Right cardiac atrium (tissue), 5 donors: Measurements from ENCODE around the gene TBX15. TPM values are rescaled to one million over a fixed set of nuclear protein-coding genes. Genes with fewer than 3 reads are reported as not detected.

Experiments used
- ATAC-seq, 2 donors: fragments of 200-7000 bp; cut with Tn5 transposase; one replicate each; pipeline versions ENCODE4 v1.8.0 to v1.9.1; 2020; ENCODE audit warnings: moderate library complexity in 2 of 2, mild to moderate bottlenecking in 1 of 2
- DNase-seq, 3 donors: peaks; one replicate each; pipeline ENCODE4 v3.0.0-alpha.2; 2020
- H3K27ac ChIP-seq: one replicate; pipeline ENCODE4 v1.5.1; 2013; ENCODE audit warnings: mild to moderate bottlenecking, low read length, control low read depth, moderate library complexity
- H3K27me3 ChIP-seq: one replicate; pipeline ENCODE4 v1.6.1; 2013; ENCODE audit not compliant: control insufficient read depth, insufficient read depth
- H3K4me1 ChIP-seq: one replicate; pipeline ENCODE4 v1.6.1; 2013; ENCODE audit warnings: low read length; ENCODE audit not compliant: control insufficient read depth, insufficient read depth
- H3K4me3 ChIP-seq: one replicate; pipeline ENCODE4 v1.5.1; 2013; ENCODE audit warnings: low read length, control low read depth
- H3K9me3 ChIP-seq: one replicate; pipeline ENCODE4 v1.6.1; 2013; ENCODE audit warnings: low read length; ENCODE audit not compliant: control insufficient read depth
- WGBS: extraction: QIAGEN DNeasy Blood & Tissue Kit; methylation state at CpG from one replicate; pipeline ENCODE4 v1.1.7; 2013; 5-methylcytosine and 5-hydroxymethylcytosine counted together
- intact Hi-C, 4 donors: fragments of 100-400 bp; cut with DNase I; formaldehyde crosslinking; loops; one replicate each; pipeline versions ENCODE4 v1.11.0 to v1.14.0; 2022 to 2023
- polyA plus RNA-seq: library from polyadenylated mRNA; stranded (reverse); fragments of 200-250 nt; gene quantifications from one replicate; pipeline ENCODE4 v1.2.3, GENCODE V29; 2013
- total RNA-seq, 4 donors: library from RNA; stranded (reverse); fragmentation: NEBNext Ultra II Directional; extraction: Animal tissue kit (Norgen Biotek cat#: 25700); gene quantifications; one replicate each; pipeline ENCODE4 v1.2.1, GENCODE V29; 2021
- donor health status: healthy with polysubstance abuse.
- donor health status: DM: no; HTN: yes; CAD: no.
- donor health status: DM: no; HTN: no; CAD: no.
- donor health status: DM: no; HTN: yes; CAD: no; lungs with severe emphysema.
- donor health status: DM: yes; HTN: yes; CAD: no.

The TBX15 gene
- total and polyA plus RNA-seq, 5 donors: 1.1 to 4.4 (median 2.3) TPM

GRCh38 chr1:118900643-118901440 is 87.3 kb downstream of the TBX15 start:
- no peak overlapping the region for H3K27ac ChIP-seq
- intact Hi-C loops: no loop called here
- DNase-seq (no peak), ATAC-seq (no peak)
- H3K4me1 ChIP-seq: no peaks in the 10 kb centered on the region
- no peaks in the 10 kb centered on the region for H3K9me3 ChIP-seq
- H3K4me3 ChIP-seq: no peak overlapping the region
- H3K27me3 ChIP-seq: no peaks in the 10 kb centered on the region

DNA sequence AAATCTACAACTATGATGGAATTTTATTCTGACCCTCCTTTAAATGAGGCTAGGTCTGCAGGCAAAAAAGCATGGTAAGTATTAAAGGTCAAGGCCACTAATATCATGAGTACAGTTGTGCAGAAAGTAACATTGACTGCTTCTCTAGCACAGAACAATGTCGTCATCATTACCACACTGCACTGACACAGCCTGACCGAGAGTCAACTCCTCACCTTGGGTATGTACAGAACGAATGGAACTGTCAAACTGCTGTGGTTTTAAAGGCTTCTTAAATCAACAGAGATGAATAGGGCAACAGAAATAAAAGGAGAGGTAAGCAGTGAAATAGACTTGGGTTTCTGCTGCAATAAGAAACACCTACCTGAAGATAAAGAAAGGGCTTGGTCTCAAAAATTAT is 88.8 kb downstream of the TBX15 start:
- no peaks in the 10 kb centered on the region for H3K4me1 ChIP-seq
- H3K4me3 ChIP-seq: no peak overlapping the region
- H3K27me3 ChIP-seq: no peaks in the 10 kb centered on the region
- ATAC-seq (no peak), DNase-seq (no peak)
- WGBS: 74% methylated on average over 3 of the region's 3 CpGs
- H3K9me3 ChIP-seq: no peaks in the 10 kb centered on the region
- H3K27ac ChIP-seq: no peak overlapping the region
- intact Hi-C loops: loop anchor here in 1 of 4 donors (10.0 kb wide), 1 partner anchor 75 kb away; no protein-coding TSS in a partner anchor

- DNase-seq: no peak
- intact Hi-C loops: loop anchor here in 1 of 4 donors (10.0 kb wide), 1 partner anchor 76 kb away; no protein-coding TSS in a partner anchor
- no peak for ATAC-seq
- H3K4me1 ChIP-seq: no peaks in the 10 kb centered on the region
- WGBS: 83% methylated on average over 3 of the region's 3 CpGs
- no peak overlapping the region for H3K27ac ChIP-seq
- H3K9me3 ChIP-seq: no peaks in the 10 kb centered on the region
- no peak overlapping the region for H3K4me3 ChIP-seq
- H3K27me3 ChIP-seq: no peaks in the 10 kb centered on the region
These were observed 89.4 kb downstream of the TBX15 start for GRCh38 chr1:118898712-118899111.

DNA sequence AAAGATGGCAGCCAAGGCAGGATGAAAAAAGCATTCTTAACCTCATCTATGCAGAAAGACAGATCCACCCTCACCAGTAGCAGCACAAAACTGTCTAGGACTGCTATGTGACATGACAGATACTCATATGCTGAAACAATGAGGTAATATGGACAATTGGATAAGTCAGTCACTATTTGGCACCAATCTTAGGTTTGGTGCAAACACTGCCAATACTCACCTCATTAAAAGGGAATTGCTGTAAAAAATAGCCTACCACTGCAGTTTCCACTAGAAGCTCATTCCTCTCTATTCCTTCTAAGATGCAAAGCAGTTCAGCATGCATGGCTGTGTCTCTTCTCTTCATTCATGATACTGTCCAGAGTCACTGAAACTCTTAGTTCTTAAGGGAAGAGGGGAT is 91.7 kb downstream of the TBX15 start:
- no peaks in the 10 kb centered on the region for H3K9me3 ChIP-seq
- intact Hi-C loops: loop anchor here in 1 of 4 donors (10.0 kb wide), 1 partner anchor 78 kb away; no protein-coding TSS in a partner anchor
- no peak overlapping the region for H3K4me3 ChIP-seq
- ATAC-seq (no peak), DNase-seq (no peak)
- no peaks in the 10 kb centered on the region for H3K27me3 ChIP-seq
- no peaks in the 10 kb centered on the region for H3K4me1 ChIP-seq
- no peak overlapping the region for H3K27ac ChIP-seq

DNA sequence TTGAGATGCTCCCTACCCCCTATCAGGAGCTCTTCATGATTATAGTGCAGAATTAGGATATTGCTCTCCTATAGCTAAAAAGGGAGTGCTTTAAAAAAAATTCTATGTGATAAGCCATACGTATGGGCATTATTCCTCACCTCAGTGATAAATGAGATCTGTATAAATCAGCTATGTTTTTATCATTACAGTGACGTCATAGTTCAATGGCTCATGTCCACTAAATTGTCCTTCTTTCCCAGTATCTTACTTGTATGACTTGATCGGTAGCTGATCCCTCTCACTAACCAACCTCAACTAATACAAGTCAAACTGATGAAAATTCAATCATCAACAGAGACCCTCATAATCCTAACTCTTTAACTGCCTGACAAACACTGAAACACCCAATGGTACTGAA is 93.3 kb downstream of the TBX15 start:
- no peak for DNase-seq
- WGBS: 84% methylated on average over 3 of the region's 3 CpGs
- H3K27me3 ChIP-seq: no peaks in the 10 kb centered on the region
- no peak overlapping the region for H3K27ac ChIP-seq
- ATAC-seq: no peak
- no peak overlapping the region for H3K4me3 ChIP-seq
- intact Hi-C loops: loop anchor here in 1 of 4 donors (10.0 kb wide), 1 partner anchor 80 kb away; no protein-coding TSS in a partner anchor
- no peaks in the 10 kb centered on the region for H3K4me1 ChIP-seq
- no peaks in the 10 kb centered on the region for H3K9me3 ChIP-seq

GRCh38 chr1:118890851-118891384 is 97.2 kb downstream of the TBX15 start:
- Histone ChIP-seq H3K4me3 (no peak overlapping the region), H3K27ac (no peak overlapping the region), H3K4me1 (no peaks in the 10 kb centered on the region), H3K27me3 (no peaks in the 10 kb centered on the region), H3K9me3 (no peaks in the 10 kb centered on the region)
- DNase-seq (no peak), ATAC-seq (no peak)
- intact Hi-C loops: loop anchor here in 1 of 4 donors (10.0 kb wide), 1 partner anchor 84 kb away; no protein-coding TSS in a partner anchor
- 87% methylated on average over 5 of the region's 5 CpGs for WGBS

- intact Hi-C loops: no loop called here
- DNase-seq: no peak
- Histone ChIP-seq H3K27ac (no peak overlapping the region), H3K4me3 (no peak overlapping the region), H3K27me3 (no peaks in the 10 kb centered on the region), H3K4me1 (no peaks in the 10 kb centered on the region), H3K9me3 (no peaks in the 10 kb centered on the region)
- 83% methylated on average over 4 of the region's 4 CpGs for WGBS
- ATAC-seq: no peak
These were observed 103.2 kb downstream of the TBX15 start for GRCh38 chr1:118884946-118885345.

GRCh38 chr1:118881751-118882150 is 106.4 kb downstream of the TBX15 start:
- intact Hi-C loops: no loop called here
- DNase-seq (no peak), ATAC-seq (no peak)
- H3K4me1 ChIP-seq: no peaks in the 10 kb centered on the region
- no peak overlapping the region for H3K4me3 ChIP-seq
- no peaks in the 10 kb centered on the region for H3K27me3 ChIP-seq
- no peak overlapping the region for H3K27ac ChIP-seq
- WGBS: 82% methylated on average over 2 of the region's 2 CpGs
- no peaks in the 10 kb centered on the region for H3K9me3 ChIP-seq

DNA sequence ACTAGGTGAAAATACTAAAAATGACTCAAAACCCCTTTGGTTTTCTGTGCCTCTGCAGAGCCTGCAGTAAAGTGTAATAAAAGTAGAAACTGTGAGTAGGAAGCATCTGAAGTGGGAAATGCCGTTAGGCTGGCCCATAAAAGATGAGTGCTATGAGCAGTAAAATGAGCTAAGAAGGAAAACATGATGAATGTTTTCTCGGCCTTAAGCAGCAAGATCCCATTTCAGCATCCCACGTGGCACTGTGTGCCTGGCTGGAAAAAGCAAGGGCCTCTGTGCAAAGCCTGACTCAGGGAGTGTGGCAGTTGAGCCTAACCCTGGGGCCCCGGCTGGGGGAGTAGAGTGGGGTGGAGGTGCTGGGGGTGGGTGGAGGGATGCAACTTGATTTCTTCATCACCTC is 109.5 kb downstream of the TBX15 start:
- Histone ChIP-seq H3K27ac (no peak overlapping the region), H3K27me3 (no peaks in the 10 kb centered on the region), H3K9me3 (no peaks in the 10 kb centered on the region), H3K4me3 (no peak overlapping the region), H3K4me1 (no peaks in the 10 kb centered on the region)
- no peak for DNase-seq
- intact Hi-C loops: no loop called here
- 77% methylated on average over 4 of the region's 4 CpGs for WGBS
- no peak for ATAC-seq

DNA sequence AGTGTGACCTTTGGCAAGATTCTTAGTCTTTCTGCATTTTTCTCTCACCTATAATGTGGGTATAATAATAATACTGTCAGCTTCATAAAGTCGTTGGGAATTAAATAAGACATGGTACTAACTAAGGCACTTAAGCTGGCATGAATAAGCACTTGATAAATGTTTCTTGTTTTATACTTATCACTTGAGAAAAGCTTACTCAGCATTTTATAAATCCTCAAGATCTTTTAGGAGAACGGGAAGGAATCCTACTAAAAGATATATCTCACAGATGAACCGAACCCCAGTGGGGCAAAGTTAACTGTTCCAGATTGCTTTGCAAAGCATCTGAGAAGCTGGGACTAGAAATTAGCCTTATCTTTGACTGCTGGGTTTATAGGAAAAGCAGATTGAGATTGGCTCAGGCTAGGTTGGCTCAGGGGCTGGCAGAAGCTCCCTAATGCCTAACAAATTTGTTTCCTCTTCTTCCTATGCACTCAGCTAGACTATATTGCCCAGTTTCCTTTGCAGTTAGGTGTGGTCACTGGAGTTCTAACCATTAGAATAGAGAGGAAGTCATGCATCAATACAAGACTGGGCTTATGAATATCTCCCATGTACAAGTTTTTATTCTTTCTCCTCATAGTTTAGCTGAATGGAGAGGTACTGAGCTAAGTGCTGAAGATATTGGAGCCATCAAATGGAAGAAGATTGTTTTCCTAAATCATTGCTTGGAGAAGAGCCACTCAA is 110.3 kb downstream of the TBX15 start:
- Histone ChIP-seq H3K27ac (no peak overlapping the region), H3K4me3 (no peak overlapping the region), H3K27me3 (no peaks in the 10 kb centered on the region), H3K4me1 (no peaks in the 10 kb centered on the region), H3K9me3 (no peaks in the 10 kb centered on the region)
- DNase-seq: no peak
- no peak for ATAC-seq
- 58% methylated on average over 3 of the region's 3 CpGs for WGBS
- intact Hi-C loops: no loop called here

- no peak for ATAC-seq
- intact Hi-C loops: no loop called here
- Histone ChIP-seq H3K4me1 (no peaks in the 10 kb centered on the region), H3K4me3 (no peak overlapping the region), H3K9me3 (no peaks in the 10 kb centered on the region), H3K27ac (no peak overlapping the region), H3K27me3 (no peaks in the 10 kb centered on the region)
- no peak for DNase-seq
- WGBS: 71% methylated on average over 7 of the region's 7 CpGs
These were observed 116.5 kb downstream of the TBX15 start for GRCh38 chr1:118871582-118872171.
